Measurements from ENCODE around the gene SORCS2. TPM values are rescaled to one million over a fixed set of nuclear protein-coding genes. Genes with fewer than 3 reads are reported as not detected.

SORCS2 gene
- polyA plus RNA-seq, 1 of the 3 experiments (the other 2 are of a cell fraction), result 1.6 TPM

- Histone ChIP-seq H3K27ac (ENCODE audit: low read depth in 2 of 2, low read length in 1 of 2) (no peak overlapping the region), H3K4me3 (ENCODE audit: low read depth in 2 of 2, low read length in 1 of 2) (no peak overlapping the region), H3K9me3 (no peaks in the 10 kb centered on the region), H3K9me2 (no peaks in the 10 kb centered on the region), H3K27me3 (ENCODE audit: insufficient read depth) (no peaks in the 10 kb centered on the region), H3K9ac (no peak overlapping the region), H3K4me1 (ENCODE audit: control insufficient read depth in 1 of 2, insufficient read depth in 2 of 2, low read depth in 1 of 2, low read length in 1 of 2) (peaks cover 6 to 11% of the 10 kb centered on the region in 2 experiments; a peak in 2 of 4 replicates), H3K36me3 (replicated peaks in 1 of 2; ENCODE audit: control insufficient read depth in 1 of 2, insufficient read depth in 2 of 2, low read length in 1 of 2) (no peaks in the 10 kb centered on the region), H2AFZ (ENCODE audit: low read depth) (no peak overlapping the region), H4K20me1 (ENCODE audit: insufficient read depth) (no peaks in the 10 kb centered on the region), H3F3A (replicated peaks; ENCODE audit: insufficient read depth) (peaks cover 8% of the 10 kb centered on the region), H3K79me2 (ENCODE audit: insufficient read depth) (no peaks in the 10 kb centered on the region), H3K4me2 (no peak overlapping the region)
- no peak for DNase-seq
- 75% methylated on average over 2 of the region's 9 CpGs for WGBS (ENCODE audit: low lambda C conversion rate)
- TF ChIP-seq, protein P1, sequence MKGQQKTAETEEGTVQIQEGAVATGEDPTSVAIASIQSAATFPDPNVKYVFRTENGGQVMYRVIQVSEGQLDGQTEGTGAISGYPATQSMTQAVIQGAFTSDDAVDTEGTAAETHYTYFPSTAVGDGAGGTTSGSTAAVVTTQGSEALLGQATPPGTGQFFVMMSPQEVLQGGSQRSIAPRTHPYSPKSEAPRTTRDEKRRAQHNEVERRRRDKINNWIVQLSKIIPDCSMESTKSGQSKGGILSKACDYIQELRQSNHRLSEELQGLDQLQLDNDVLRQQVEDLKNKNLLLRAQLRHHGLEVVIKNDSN (IDR thresholded peaks at IDR 0.05; ENCODE audit: borderline replicate concordance, low read depth), result no peak
- TF ChIP-seq FOSL2 (IDR thresholded peaks at IDR 0.05; ENCODE audit: borderline replicate concordance, low read depth) (no peak), JUND (IDR thresholded peaks at IDR 0.05) (no peak), REST (IDR thresholded peaks at IDR 0.05; ENCODE audit: low read depth, low read length) (no peak), MXI1 (IDR thresholded peaks at IDR 0.05; ENCODE audit: low read depth, low read length) (no peak), RXRA (IDR thresholded peaks at IDR 0.05; ENCODE audit: borderline replicate concordance, low read depth) (no peak), SMC3 (IDR thresholded peaks at IDR 0.05; ENCODE audit: low read depth, low read length) (no peak), SIN3A (IDR thresholded peaks at IDR 0.05; ENCODE audit: borderline replicate concordance, low read depth, low read length) (no peak)
- TF ChIP-seq, protein P2, sequence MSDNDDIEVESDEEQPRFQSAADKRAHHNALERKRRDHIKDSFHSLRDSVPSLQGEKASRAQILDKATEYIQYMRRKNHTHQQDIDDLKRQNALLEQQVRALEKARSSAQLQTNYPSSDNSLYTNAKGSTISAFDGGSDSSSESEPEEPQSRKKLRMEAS (IDR thresholded peaks at IDR 0.05; ENCODE audit: low read depth), result no peak
- ChIA-PET POLR2A (no interaction called here), CTCF (interaction anchor here (1.0 kb wide), 1 partner anchor 102 kb away, joined by 4 read pairs; no protein-coding TSS in a partner anchor)
Measured at GRCh38 chr4:7700665-7701064, 508.3 kb downstream of the SORCS2 start.

DNA sequence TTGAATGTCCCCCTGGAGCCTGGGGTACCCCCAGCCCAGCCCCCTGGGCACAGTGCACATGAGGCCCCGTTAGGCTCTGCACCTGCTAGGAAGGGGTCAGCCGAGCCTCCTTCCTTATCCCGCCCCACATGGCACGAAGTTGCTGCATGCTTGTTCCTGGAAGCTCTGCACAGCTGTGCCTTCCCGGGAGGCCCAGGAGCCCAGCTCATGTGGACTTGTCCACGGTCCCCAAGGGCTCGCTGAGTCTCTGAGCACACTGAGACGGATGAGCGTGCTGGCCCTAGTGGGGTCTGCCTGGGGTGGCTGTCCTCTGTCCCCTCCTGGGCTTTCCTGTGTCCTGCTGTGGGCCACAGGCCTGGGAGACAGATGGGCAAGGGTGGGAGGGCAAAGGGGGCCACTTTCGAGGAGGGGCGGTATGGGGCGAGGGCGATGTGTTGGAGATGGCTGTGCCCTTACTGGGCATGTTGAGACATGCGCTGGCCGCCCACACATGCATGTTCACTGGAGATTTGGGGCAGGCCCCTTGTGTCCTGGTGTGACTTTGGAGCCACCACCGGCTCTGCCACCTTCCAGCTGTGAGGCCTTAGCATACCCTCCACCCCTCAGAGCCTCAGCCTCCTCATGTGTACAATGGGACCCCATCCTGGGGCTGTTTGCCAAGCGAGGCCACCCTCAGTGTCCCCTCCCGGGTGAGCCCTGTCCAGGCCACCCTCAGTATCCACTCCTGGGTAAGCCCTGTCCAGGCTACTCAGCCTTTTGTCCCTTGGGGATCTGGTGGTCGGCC, 509.7 kb downstream of the SORCS2 start:
- Histone ChIP-seq H3K36me3 (replicated peaks in 1 of 2; ENCODE audit: control insufficient read depth in 1 of 2, insufficient read depth in 2 of 2, low read length in 1 of 2) (no peaks in the 10 kb centered on the region), H3K4me3 (ENCODE audit: low read depth in 2 of 2, low read length in 1 of 2) (no peak overlapping the region), H3K9me3 (no peaks in the 10 kb centered on the region), H4K20me1 (ENCODE audit: insufficient read depth) (no peaks in the 10 kb centered on the region), H3K27me3 (ENCODE audit: insufficient read depth) (no peaks in the 10 kb centered on the region), H3K9ac (no peak overlapping the region), H3K4me2 (no peak overlapping the region), H3K9me2 (no peaks in the 10 kb centered on the region), H3K27ac (ENCODE audit: low read depth in 2 of 2, low read length in 1 of 2) (no peak overlapping the region), H2AFZ (ENCODE audit: low read depth) (no peak overlapping the region), H3F3A (replicated peaks; ENCODE audit: insufficient read depth) (peaks cover 8% of the 10 kb centered on the region), H3K79me2 (ENCODE audit: insufficient read depth) (no peaks in the 10 kb centered on the region), H3K4me1 (ENCODE audit: control insufficient read depth in 1 of 2, insufficient read depth in 2 of 2, low read depth in 1 of 2, low read length in 1 of 2) (peaks cover 6 to 11% of the 10 kb centered on the region in 2 experiments; a peak in 2 of 4 replicates)
- ChIA-PET POLR2A (no interaction called here), CTCF (interaction anchor here (1.0 kb wide), 1 partner anchor 18 kb away, joined by 5 read pairs; no protein-coding TSS in a partner anchor)
- no peak for DNase-seq
- 85% methylated on average over 7 of the region's 19 CpGs for WGBS (ENCODE audit: low lambda C conversion rate)
- TF ChIP-seq TAF1 (IDR thresholded peaks at IDR 0.05; ENCODE audit: borderline replicate concordance, low read depth, low read length) (no peak), YY1 (IDR thresholded peaks at IDR 0.05; ENCODE audit: low read depth) (no peak), ZBTB33 (IDR thresholded peaks at IDR 0.05; ENCODE audit: borderline replicate concordance, low read depth) (no peak), FOXJ3 (CRISPR knock-in tag; IDR thresholded peaks at IDR 0.05) (no peak), TCF12 (IDR thresholded peaks at IDR 0.05) (no peak), FOSL2 (IDR thresholded peaks at IDR 0.05; ENCODE audit: borderline replicate concordance, low read depth) (no peak), NRF1 (IDR thresholded peaks at IDR 0.05; ENCODE audit: low read depth, low read length) (no peak), NFIC (IDR thresholded peaks at IDR 0.05; ENCODE audit: borderline replicate concordance) (no peak), POLR2AphosphoS5 (IDR thresholded peaks at IDR 0.05; ENCODE audit: low read depth, low read length) (no peak)

Data from SK-N-SH (cell line).